Thymus (tissue), 11 donors: Measurements from ENCODE around the gene RIN1. TPM values are rescaled to one million over a fixed set of nuclear protein-coding genes. Genes with fewer than 3 reads are reported as not detected.

ENCODE experiments used
- DNase-seq, 9 donors: peaks; one replicate each; pipeline ENCODE4 v3.0.0-alpha.2; 2013; ENCODE audit warnings: low spot score in 9 of 9, low read depth in 6 of 9, missing footprints in 1 of 9
- H3K27ac ChIP-seq, 2 donors: one replicate each; pipeline ENCODE4 v1.5.1; 2013; ENCODE audit warnings: control low read depth in 1 of 2, low read depth in 1 of 2, low read length in 1 of 2, mild to moderate bottlenecking in 1 of 2, moderate library complexity in 1 of 2
- H3K27me3 ChIP-seq, 2 donors: one replicate each; pipeline ENCODE4 v1.5.1; 2013; ENCODE audit warnings: low read length in 1 of 2; ENCODE audit not compliant: control insufficient read depth in 2 of 2, insufficient read depth in 1 of 2
- H3K36me3 ChIP-seq, 2 donors: one replicate each; pipeline ENCODE4 v1.5.1; 2013; ENCODE audit warnings: low read length in 1 of 2, mild to moderate bottlenecking in 1 of 2, moderate library complexity in 1 of 2; ENCODE audit not compliant: control insufficient read depth in 2 of 2, insufficient read depth in 2 of 2
- H3K4me1 ChIP-seq, 2 donors: one replicate each; pipeline ENCODE4 v1.5.1; 2013; ENCODE audit warnings: low read length in 2 of 2; ENCODE audit not compliant: control insufficient read depth in 2 of 2, insufficient read depth in 2 of 2
- H3K4me3 ChIP-seq, 2 donors: one replicate each; pipeline ENCODE4 v1.5.1; 2013; ENCODE audit warnings: low read length in 2 of 2, control low read depth in 1 of 2, mild to moderate bottlenecking in 1 of 2
- H3K9me3 ChIP-seq, 2 donors: one replicate each; pipeline ENCODE4 v1.5.1; 2013; ENCODE audit warnings: low read length in 1 of 2, mild to moderate bottlenecking in 1 of 2; ENCODE audit not compliant: control insufficient read depth in 2 of 2, insufficient read depth in 1 of 2
- WGBS: extraction: QIAGEN DNeasy Blood & Tissue Kit; methylation state at CpG from one replicate; pipeline ENCODE4 v1.1.7; 2013; 5-methylcytosine and 5-hydroxymethylcytosine counted together
- polyA plus RNA-seq: library from polyadenylated mRNA; stranded (reverse); fragments of 200-250 nt; gene quantifications from one replicate; pipeline ENCODE4 v1.2.3, GENCODE V29; 2013
- total RNA-seq: library from RNA; stranded (reverse); fragments of 120-200 nt; gene quantifications from one replicate; pipeline ENCODE4 v1.2.4, GENCODE V29; 2013
- donor health status: healthy.

The RIN1 gene
- total and polyA plus RNA-seq, 2 donors: 1.1 to 5.8 TPM

DNA sequence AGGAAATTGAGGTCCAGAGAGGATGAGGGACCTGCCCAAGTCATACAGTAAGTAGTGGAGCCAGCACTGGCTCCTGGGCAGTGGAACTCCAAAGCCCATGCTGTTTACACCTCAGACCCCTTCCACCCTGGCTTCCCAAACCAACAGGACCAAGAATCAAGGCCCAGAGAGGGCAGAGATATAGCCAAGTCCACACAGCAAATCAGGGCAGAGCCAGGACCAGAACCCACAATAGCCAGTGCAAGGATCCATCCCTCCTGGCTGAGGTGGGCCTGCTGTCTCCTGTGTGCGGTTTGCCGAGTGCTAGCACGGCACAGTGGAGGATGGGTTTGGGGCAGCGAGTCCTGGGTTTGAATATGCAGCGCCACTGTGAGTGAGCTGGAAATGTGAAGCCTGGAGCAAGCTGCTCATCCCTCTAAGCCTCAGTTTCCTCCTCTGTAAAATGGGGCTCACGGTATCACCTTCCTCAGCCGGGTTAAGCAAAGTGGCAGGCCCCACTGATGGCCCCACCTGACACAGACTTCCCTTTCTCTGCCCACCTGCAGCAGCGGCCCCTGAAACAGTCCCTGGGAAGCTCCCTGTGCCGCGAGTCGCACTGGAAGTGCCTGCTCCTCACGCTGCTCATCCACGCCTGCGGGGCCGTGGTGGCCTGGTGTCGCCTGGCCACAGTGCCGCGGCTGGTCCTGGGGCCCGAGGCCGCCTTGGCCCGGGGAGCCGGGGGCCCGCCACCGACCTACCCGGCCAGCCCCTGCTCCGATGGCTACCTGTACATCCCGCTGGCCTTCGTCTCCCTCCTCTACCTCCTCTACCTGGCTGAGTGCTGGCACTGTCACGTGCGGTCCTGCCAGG is 42.2 kb downstream of the RIN1 start:
- H3K9me3 ChIP-seq: peaks cover 0 to 7% of the 10 kb centered on the region in 2 donors
- no peak overlapping the region for H3K4me3 ChIP-seq
- 87% methylated on average over 30 of the region's 30 CpGs for WGBS
- H3K27me3 ChIP-seq: peaks cover 43 to 81% of the 10 kb centered on the region in 2 donors
- H3K36me3 ChIP-seq: no peaks in the 10 kb centered on the region
- H3K4me1 ChIP-seq: peaks cover 14 to 22% of the 10 kb centered on the region in 2 donors
- DNase-seq: no peak
- no peak overlapping the region for H3K27ac ChIP-seq

DNA sequence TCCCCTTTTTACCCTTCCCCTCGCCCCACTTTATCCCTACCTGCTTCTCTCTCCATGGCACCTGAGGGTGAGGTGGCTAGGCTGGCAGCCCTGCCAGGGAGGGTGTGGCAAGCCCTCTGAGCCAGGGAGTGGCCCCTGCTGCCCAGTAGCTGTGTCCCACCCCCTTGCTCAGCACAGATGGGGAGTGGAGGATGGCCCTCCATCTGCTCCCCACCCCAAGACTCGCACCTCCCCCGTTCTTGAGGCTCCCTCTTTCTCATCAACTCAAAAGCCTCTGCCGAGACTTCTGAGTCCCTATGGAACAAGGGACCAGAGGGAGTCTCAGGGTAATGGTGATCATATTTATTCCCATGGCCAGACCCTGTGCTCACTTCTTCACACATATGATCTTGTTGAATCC is 42.9 kb downstream of the RIN1 start:
- peaks cover 43 to 81% of the 10 kb centered on the region in 2 donors for H3K27me3 ChIP-seq
- H3K27ac ChIP-seq: no peak overlapping the region
- H3K4me3 ChIP-seq: no peak overlapping the region
- peaks cover 0 to 10% of the 10 kb centered on the region in 2 donors for H3K9me3 ChIP-seq
- no peaks in the 10 kb centered on the region for H3K36me3 ChIP-seq
- H3K4me1 ChIP-seq: peaks cover 16 to 24% of the 10 kb centered on the region in 2 donors
- no peak for DNase-seq
- WGBS: 85% methylated on average over 4 of the region's 4 CpGs

GRCh38 chr11:66292543-66293332 is 43.5 kb downstream of the RIN1 start:
- no peak overlapping the region for H3K27ac ChIP-seq
- H3K27me3 ChIP-seq: peaks cover 43 to 76% of the 10 kb centered on the region in 2 donors
- peaks cover 22 to 31% of the 10 kb centered on the region in 2 donors for H3K4me1 ChIP-seq
- DNase-seq: no peak
- WGBS: 61% methylated on average over 17 of the region's 17 CpGs
- no peak overlapping the region for H3K4me3 ChIP-seq
- H3K36me3 ChIP-seq: no peaks in the 10 kb centered on the region
- peaks cover 0 to 10% of the 10 kb centered on the region in 2 donors for H3K9me3 ChIP-seq

DNA sequence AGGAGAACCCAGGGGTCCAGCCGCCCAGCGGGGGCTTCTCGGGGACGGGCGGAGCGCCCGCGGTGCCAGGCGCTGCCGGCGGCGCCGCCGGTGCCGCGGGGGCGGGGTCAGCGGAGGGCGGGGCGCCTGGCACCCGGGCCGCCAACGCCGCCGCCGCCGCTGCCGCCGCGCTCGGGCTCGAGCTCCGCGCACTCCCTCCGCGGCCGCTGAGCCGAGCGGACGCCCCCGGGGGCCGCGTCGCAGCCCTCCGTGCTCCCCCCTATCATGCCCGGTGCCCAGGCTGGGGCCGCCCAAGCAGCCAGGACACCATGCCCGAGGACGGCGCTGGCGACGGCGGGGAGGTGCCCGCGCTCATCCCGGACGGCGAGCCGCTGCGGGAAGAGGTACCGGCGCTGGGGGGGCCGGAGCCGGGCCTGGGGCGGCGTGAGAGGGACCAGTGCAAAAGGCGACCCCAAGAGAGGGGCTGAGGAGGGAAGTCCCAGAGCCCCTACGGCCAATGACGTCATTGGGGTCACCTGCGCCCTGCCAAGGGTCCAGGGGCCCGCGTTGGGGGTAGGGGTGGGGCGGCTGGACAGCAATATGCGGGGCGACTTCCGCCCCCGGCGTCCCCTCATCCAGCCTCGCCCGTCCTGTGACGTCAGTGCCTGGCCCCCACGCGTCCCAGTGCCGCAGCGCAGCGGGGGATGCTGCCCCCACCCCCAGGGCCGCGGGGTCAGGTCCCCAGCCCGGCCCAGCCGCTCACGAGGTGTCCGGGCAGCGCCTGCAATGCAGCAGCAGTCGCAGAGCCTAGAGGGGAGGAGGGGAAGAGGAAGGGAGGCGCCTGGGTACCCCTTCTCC is 44.3 kb downstream of the RIN1 start, which contains the start of gene TMEM151A:
Gene TMEM151A (plus strand): TSS at position 189 of the 837 bp plus-strand sequence. CDS start 120 bp downstream, at position 309.
- no peak for DNase-seq
- WGBS: 3% methylated on average over 95 of the region's 95 CpGs
- Histone ChIP-seq H3K36me3 (peaks cover under 1 to 1% of the 10 kb centered on the region in 2 donors), H3K9me3 (peaks cover 0 to 10% of the 10 kb centered on the region in 2 donors), H3K27ac (no peak within 1 kb of the TSS), H3K4me1 (peaks cover 22 to 35% of the 10 kb centered on the region in 2 donors), H3K27me3 (peaks cover 43 to 68% of the 10 kb centered on the region in 2 donors), H3K4me3 (peak within 1 kb of the TSS in 1 of 2 donors; percentile 48)

DNA sequence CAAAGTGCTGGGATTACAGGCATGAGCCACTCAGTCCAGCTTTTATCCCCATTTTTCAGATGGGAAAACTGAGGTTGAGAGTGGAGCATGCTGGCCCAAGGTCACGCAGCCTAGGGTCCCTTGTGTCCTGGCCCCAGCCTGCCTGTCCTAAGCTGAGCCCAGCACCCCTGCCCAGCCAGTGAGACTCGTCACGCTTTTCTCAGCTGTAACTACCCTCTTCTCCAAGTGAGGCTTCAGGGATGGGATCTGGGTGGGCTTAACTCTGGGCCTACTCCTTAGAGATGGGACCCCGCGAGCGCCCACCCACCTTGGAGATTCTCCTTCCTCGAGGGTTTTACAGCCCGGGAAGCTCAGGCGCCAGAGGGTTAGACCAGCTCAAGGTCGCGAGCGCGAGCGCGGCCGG is 44.9 kb downstream of the RIN1 start:
- no peak for DNase-seq
- H3K9me3 ChIP-seq: peaks cover 0 to 10% of the 10 kb centered on the region in 2 donors
- H3K27ac ChIP-seq: no peak overlapping the region
- peaks cover 4% of the 10 kb centered on the region in 2 donors for H3K36me3 ChIP-seq
- peak overlapping the region in 1 of 2 donors; percentile 48 for H3K4me3 ChIP-seq
- 22% methylated on average over 16 of the region's 16 CpGs for WGBS
- peaks cover 43 to 62% of the 10 kb centered on the region in 2 donors for H3K27me3 ChIP-seq
- H3K4me1 ChIP-seq: peaks cover 22 to 35% of the 10 kb centered on the region in 2 donors

- H3K4me1 ChIP-seq: peaks cover 22 to 35% of the 10 kb centered on the region in 2 donors
These were observed 46.0 kb downstream of the RIN1 start for GRCh38 chr11:66290330-66290621.

DNA sequence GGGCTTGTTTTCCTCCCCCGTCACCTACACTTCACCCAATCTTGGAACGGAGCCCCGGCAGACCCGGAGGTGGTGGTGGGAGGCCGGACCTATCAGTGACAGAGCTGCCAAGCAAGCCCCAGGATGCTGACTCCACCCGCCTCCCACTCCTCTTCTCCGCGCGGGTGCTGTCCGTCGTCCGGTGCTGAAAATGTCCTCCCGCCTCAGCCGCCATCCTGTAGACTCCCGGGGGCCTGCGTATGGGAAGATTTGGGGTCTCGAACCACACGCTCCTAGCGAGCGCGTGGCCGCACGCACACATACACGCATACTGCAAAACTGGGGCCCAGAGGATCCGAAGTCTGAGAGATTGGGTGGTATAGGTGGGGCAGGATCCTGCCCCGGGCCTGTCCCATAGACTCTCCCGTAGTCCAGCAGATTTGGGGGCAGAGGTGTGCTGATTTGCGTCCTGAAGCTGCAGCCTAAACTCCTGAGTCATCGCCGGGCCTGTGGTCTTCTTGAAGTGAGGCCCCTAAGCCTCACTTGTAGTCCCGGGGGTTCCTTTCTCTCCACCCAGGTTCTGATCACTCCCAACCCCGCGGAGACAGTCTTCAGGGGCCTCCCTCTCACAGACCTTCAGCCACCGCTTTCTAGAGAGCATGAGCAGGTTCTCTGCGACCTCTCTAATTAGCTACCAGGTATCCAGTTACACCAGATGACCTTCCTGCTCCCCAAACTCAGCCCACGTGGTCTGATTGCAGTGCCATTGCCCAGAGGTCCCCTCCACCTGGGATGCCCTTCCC is 46.5 kb downstream of the RIN1 start:
- Histone ChIP-seq H3K4me3 (peak overlapping the region; percentile 63 to 73), H3K9me3 (peaks cover 0 to 10% of the 10 kb centered on the region in 2 donors), H3K4me1 (peaks cover 22 to 35% of the 10 kb centered on the region in 2 donors), H3K27ac (peak overlapping the region; percentile 88 to 97), H3K36me3 (peaks cover 8 to 17% of the 10 kb centered on the region in 2 donors), H3K27me3 (peaks cover 38 to 53% of the 10 kb centered on the region in 2 donors)
- peak in 7 of 9 donors; percentile 48 to 90 (median 72) for DNase-seq
- WGBS: 12% methylated on average over 36 of the region's 36 CpGs

More at GRCh38 chr11:66290330-66290621, 46.0 kb downstream of the RIN1 start:
- peaks cover 4 to 11% of the 10 kb centered on the region in 2 donors for H3K36me3 ChIP-seq
- WGBS: 83% methylated on average over 2 of the region's 2 CpGs
- DNase-seq: no peak
- H3K9me3 ChIP-seq: peaks cover 0 to 10% of the 10 kb centered on the region in 2 donors
- no peak overlapping the region for H3K4me3 ChIP-seq
- peaks cover 42 to 54% of the 10 kb centered on the region in 2 donors for H3K27me3 ChIP-seq
- H3K27ac ChIP-seq: no peak overlapping the region
